Activated T-cell treated with anti-CD3 and anti-CD28 coated beads, Interleukin-2, amount 50 U/mL, for 48 hours (primary cell): ENCODE measurements around the gene S100A11.
"Not testable (repeated sequence)": the region's sequence is repeated elsewhere in the genome, so short reads cannot be mapped to it uniquely, and the experiment has no call there.

Experiments
- DNase-seq, 2 experiments: peaks; one replicate each; pipeline ENCODE4 v3.0.0-alpha.2; 2020

Gene S100A11

DNA sequence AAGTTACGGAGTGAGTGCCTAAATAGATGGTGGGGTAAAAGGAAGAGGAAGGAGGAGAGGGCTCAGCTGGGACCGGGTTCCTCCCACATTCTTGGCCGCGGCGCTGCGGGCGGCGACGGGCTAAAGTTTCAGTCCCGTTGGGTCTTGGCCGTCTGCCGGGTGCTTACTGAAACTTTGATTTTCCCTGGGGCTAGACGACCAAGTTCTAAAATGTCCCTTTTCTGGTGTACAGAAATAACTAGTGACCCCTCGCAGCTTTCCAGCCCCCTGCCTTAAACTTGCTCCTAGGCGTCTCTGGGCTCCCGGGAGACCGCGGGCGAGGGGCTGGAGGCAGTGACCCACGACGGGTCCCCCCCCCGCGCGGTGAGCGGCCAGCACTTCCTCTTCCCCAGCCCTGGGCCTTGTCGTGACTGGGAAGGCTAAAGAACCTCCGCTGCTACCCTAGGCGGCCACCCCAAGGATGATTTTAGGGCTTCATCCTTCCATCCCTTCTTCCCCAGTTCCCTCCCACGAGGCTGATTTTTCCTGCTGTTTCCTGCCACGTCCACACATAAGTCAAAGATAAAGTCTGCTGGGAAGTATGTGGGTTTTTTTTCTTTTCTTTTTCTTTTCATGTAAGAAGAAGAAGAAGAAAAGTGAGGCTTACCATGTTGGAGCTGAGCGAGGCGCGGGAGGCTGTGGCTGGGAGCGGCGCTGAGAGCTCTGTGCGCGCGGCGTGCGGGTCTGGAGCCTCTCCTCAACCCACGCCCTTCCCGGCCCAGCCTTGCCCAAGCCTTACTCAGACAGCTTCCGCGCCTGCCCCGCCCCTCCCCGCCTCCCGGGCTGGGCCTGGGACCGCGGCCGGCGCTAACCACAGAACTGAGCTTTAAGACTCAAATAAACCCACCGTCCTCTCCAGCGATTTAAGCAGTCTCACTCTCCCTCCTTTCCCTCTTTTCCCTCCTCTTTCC, at the start of gene S100A11:
Gene S100A11 (minus strand): TSS at position 738 of the 950 bp plus-strand sequence. CDS start 89 bp downstream, at position 649.
- DNase-seq = peak; percentile 88 to 90

- DNase-seq = no peak
Observed at GRCh38 chr1:152084853-152085252, 48.0 kb upstream of the S100A11 start.

GRCh38 chr1:152081026-152081425, 44.2 kb upstream of the S100A11 start:
- not testable (repeated sequence) for DNase-seq

GRCh38 chr1:152080494-152080893, 43.7 kb upstream of the S100A11 start:
- DNase-seq = not testable (repeated sequence)

DNA sequence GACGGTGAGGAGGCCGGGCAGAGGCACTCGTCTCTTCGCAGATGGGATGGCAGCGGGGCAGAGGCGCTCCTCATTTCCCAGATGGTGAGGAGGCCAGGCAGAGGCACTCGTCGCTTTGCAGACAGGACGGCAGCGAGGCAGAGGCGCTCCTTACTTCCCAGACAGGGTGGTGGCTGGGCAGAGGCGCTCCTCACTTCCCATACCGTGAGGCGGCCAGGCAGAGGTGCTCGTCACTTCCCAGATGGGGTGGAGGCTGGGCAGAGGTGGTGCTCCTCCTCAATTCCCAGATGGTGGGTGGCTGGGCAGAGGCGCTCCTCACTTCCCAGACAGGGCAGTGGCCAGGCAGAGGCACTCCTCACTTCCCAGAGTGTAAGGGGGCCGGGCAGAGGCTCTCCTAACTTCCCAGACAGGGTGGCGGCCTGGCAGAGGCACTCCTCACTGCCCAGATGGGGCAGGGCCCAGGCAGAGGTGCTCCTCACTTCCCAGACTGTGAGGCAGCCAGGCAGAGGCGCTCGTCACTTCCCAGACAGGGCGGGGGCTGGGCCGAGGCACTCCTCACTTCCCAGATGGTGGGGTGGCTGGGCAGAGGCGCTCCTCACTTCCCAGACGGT, 42.1 kb upstream of the S100A11 start:
- DNase-seq = no peak

GRCh38 chr1:152072311-152072710, 35.5 kb upstream of the S100A11 start:
- DNase-seq = no peak

- no peak for DNase-seq
Observed at GRCh38 chr1:152071123-152071522, 34.3 kb upstream of the S100A11 start.

GRCh38 chr1:152067929-152068328, 31.1 kb upstream of the S100A11 start:
- no peak for DNase-seq

DNA sequence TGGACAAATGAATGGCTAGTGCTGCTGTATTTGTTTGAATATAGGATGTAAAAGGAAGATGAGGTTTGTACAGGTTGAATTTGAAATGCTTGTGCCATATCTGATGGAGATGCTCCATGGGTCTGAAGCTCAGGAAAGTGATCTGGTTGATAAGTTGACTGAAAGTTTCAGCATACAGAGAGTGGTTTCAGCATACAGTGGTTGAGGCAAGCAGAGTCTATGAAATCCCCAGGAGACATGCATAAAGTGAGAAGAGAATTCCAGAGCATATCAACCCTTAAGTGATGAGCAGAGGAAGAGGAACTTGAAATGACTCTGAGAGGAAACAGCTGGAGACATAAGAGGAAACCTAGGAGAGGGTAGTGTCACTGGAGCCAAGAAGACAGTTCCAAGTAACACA, 30.3 kb upstream of the S100A11 start:
- DNase-seq = no peak

GRCh38 chr1:152061952-152062351, 25.1 kb upstream of the S100A11 start:
- DNase-seq = no peak

GRCh38 chr1:152053375-152053774, 16.6 kb upstream of the S100A11 start:
- DNase-seq = no peak

DNA sequence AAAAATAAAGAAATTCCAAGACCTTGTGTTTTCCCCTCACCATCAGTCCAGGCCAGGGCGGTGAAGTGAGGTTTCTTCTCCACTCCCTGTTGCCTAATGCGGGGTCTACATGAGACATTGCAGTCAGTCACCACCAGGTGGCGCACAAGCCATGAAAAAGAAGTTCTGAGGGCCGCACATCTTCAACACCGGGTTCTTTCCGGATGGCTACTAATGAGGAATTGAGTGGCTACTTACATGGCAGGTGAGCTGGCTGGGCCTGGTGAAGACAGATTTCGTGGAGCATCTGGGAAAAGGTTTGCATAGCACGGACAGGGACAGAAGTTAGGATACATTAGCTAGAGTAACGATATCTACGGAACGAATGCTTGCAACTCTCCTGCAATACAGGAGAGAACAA, 15.8 kb upstream of the S100A11 start:
- peak; percentile 89 to 91 for DNase-seq

DNA sequence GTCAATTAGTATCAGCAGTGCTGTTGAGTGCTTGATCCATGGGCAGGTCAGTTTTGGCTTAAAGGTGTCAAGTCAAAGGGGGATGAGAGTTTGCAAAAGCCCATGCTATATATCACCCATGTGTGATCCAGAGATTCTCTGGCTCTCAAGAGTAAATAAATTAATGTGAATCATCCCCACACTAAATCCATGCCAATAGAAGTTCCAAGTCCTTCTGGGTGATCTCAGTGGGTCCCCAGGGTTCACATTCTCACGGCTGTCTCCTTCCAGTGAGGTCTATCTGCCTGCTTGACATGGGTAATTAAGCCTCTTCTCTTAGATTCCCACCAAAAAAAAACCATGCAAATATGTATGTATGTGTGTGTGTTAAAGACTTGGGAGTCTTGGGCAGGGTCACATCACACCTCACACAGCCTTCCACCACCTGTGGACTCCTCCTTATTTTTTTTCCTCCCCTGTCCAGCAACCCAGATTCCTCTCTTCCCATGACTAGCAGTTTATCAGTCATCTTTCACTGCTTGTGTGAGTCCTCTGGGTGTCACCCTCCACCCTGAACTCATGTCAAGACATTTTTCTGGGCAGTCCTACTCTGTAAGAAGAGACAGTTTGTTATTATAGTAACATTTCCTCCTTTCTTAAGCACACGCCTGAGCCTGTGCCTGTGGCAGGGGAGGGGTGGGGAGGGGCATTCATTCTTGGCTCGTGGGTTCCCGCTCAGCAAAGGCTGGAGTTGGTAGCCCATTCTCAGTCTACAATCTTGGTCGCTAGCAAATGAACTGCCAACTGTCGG, 14.3 kb upstream of the S100A11 start:
- no peak for DNase-seq

GRCh38 chr1:152049291-152050083, 12.7 kb upstream of the S100A11 start:
- DNase-seq = no peak

DNA sequence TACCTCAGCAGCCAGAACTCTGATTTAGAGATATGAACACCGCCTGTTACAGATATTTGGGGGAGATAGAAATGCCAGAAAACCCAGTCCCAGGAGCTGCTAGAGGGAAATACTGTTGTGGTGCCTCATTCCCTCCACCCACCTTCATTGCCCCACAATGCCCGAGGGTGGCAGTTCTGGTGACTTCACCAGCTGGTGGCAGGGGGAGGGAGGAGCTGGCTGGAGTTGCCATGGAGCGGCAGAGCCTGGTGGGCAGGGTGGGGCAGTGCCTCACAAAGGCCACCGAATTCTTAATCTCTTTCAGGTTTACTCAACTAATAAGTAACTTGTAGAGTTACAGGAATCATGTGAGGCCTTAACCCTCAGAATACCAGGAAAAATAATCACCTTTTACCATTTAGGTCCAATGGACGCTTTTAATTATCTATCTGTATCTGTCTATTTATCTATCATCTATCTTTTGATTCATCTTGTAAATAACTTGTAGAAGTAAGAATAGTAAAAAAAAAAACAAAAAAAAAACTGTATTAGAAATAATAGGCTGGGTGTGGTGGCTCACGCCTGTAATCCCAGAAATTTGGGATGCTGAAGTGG, 11.7 kb upstream of the S100A11 start:
- DNase-seq = no peak

DNA sequence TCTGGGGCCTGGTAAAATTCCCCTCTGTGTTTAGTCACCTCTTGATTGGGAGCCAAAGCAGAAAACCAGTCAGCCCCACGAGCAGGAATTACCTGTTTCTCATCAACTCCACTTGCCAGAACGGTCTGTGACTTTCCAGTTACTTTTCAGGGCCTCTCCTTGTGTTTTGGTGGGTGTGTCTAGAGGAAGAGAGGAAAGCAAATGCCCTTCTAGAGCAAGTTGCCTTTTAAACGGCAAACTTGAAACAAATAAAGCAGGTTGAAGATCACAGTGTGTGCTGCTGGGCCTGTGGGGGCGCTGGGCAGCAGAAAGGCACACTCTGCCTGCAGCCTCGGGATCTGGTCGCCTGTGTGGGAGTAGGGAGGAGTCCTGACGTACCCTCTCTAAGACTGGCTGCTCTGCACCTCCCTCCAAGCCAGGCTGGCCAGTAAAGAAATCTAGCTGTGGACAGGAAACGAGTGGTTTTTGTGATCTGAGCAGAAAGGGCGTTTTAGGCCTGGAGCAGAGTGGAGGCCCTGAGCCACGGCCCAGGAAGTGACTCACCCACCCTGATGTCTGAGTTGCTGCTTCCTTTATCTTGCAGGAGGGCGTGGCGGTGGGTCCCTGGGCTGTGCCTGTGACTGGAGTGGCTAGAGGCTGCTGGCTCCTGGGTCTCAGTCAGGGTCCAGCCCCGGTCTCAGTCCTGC, 11.1 kb upstream of the S100A11 start:
- DNase-seq = peak; percentile 90 to 92

DNA sequence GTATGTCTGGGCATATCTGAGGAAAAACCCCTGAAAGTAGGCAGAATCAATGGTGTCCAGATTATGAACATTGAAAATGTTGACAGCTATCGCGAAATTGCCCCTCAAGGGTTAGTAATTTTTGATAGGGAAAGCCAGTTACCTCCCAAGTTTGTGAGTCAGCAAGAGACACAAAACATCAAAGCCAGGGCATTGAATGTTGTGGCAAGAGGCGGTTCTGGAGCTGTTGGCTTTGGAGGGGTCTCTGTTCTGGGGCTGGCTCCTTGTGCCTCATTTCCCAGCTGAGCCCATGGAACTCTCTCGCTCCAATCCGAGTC, 10.6 kb upstream of the S100A11 start:
- DNase-seq = no peak

- DNase-seq = no peak
Observed at GRCh38 chr1:152044386-152044785, 7.6 kb upstream of the S100A11 start.

DNA sequence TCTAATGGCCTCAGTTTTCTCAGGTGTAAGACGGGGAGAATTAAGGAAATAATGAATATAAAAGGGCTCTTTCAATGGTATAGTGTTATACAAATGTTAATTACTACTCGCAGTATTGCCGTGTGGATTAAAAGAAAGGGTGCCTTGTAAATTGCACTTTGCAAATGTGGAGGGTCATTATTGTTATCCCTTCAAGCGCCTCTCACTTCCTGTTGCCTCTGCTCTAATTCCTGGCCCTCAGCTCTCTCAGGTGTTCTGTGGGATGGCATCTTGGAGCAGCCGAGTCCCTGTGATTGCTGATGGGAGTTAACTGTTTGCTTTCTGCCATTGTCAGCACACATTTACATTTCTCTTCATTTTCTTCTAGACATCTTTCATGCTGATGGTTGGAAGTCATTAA, 7.1 kb upstream of the S100A11 start:
- no peak for DNase-seq

DNA sequence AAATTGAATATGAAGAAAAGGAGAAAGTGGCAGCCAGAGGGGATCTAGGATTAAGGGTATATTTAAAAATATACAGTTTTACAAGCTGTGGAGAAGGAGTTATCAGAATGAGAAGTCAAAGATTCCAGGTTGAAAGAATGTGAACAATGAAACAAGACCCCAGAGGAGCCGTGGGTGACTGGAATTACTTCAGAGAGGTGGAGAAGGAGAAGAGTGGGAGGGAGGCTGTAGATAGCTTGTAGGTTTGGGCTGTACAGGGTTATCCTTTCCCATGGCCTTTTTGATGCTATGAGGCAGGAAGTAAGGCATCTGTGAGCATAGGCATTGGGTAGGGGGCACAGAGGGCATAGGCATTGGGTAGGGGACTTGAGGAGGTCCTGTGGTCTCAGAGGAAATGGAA, 5.2 kb upstream of the S100A11 start:
- no peak for DNase-seq

DNA sequence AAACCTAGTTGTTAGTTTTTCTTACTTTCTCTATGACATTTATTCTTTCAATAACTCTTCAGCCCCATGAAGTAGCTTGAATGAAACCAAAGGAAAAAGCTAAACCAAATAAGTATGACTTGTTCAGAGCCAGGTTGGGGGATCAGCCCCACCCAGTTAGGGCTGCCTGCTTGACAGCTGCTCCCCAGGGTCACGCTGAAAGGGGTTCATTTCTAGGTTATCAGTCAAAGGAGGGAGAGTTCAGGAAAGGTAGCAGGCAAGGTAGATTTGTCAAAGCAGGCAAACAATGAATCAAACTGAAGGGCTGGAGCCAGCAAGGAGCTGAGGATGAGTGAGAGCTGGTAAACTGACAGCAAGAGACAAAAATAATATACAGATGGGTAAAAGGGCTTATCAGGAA, 3.1 kb upstream of the S100A11 start:
- DNase-seq = no peak

- DNase-seq = no peak
Observed at GRCh38 chr1:152039461-152039860, 2.7 kb upstream of the S100A11 start.
